HuH-7.5 (cell line): ENCODE results near the gene HS1BP3.

Experiments
- DNase-seq: peaks from one replicate; pipeline ENCODE4 v3.0.0; 2011; ENCODE audit warnings: low spot score

Gene HS1BP3

GRCh38 chr2:20663196-20664070, 12.5 kb upstream of the HS1BP3 start:
- peak; percentile 3 for DNase-seq

GRCh38 chr2:20662308-20662937, 11.5 kb upstream of the HS1BP3 start:
- no peak for DNase-seq

DNA sequence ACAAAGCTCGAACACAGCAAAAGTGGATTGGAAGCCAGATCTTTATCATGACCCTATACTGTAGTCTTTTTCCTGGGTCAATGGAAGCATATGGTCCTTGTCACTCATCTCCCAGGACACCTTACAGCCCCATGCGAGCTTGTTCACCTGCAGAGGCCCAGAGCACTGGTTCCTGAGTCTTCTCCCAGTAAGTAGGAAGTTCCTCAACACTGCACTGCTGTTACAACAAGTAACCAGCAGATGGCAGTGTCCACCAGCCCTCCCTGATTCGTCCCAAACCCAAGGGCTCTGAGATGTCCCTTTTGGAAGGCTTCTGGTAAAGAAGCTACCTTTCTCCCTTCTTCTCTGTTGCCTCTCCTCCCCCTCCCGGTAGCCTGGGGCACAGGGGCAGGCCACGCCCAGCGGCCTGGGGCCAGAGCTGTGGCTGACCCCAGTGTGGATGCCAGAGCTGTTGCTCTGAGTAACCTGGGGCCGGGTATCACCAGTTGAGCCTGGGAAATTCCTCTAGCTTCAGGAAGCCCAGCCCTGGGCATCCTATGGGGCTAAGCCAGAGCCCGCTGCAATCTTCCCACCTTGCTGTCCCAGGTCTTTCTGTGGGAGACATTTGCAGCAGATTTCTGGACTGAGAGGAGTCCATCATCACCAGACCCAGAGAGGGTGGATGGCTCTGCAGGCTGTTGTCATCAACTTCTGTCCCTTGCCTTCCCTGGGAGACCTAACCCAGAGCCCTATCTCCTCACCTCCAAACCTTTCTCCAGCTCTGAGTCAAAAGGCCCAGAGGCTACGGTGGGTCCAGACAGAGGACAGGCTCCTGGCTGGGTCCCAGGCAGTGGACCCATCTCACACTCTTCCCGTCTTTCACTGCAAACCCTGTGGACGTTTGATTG, 10.8 kb upstream of the HS1BP3 start:
- DNase-seq: peak; percentile 70

DNA sequence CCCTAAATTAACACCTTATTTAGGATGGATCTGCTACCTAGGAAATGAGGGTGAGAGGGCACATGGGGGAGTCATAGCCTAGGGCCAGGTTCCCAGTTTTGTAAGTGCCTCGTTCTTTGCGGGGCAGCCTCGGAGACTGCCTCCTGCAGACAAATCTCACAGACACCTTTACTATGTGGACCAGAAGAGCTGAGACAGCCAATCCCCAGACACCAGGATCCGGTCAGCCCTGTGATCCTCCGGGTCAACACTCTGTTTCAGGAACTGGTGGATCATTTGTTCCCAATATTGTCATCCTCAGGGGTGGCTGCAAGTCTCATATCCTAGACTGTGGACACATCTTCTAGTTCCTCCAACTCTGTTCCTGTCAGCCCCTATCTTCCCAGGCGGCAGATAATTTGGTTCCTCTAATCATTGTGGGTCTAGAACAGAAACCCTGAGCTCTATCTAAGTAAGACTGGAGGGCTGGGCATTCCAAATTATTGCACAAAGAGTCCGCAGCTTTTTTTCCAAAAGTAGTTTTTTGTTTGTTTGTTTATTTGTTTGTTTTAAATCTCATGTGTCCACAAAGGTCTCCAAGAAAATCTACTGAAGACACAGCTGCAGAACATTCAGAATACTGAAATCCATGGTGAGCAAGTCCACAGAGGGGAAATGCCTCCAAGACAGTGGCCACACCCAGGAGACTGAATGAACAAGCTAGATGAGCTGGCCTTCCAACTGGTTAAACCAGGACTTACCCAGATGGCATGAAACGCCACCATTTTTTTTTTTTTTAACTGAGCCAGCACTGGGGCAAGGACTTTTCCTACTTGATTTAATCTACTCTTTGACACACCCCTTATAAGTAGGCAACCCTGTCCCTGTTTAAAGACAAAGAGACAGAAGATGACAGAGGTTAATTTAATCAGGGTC, 9.9 kb upstream of the HS1BP3 start:
- no peak for DNase-seq

- DNase-seq: no peak
Measured at GRCh38 chr2:20657522-20658235, 6.8 kb upstream of the HS1BP3 start.

DNA sequence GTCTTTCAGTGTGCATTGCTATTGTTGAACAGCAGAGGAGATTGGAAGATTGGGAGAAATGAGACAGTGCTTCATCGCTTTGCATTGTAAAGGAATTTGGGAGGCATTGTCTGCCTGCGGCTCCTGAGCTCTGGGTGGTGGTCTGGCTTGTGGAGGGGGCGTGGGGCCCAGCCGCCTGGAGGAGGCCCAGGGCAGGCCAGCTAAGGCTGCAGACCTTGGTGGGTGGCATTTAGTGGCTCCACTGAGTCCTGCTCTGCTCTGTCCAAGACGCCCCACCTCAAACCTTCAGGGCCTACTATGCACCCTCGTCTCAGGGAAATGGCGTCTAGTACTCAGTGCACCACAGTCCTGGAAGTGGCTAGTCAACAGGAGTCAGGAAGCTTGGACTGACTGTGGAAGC, 5.7 kb upstream of the HS1BP3 start:
- no peak for DNase-seq

GRCh38 chr2:20654535-20654813, 3.6 kb upstream of the HS1BP3 start:
- DNase-seq: no peak

GRCh38 chr2:20653695-20654534, 3.0 kb upstream of the HS1BP3 start:
- DNase-seq: no peak

DNA sequence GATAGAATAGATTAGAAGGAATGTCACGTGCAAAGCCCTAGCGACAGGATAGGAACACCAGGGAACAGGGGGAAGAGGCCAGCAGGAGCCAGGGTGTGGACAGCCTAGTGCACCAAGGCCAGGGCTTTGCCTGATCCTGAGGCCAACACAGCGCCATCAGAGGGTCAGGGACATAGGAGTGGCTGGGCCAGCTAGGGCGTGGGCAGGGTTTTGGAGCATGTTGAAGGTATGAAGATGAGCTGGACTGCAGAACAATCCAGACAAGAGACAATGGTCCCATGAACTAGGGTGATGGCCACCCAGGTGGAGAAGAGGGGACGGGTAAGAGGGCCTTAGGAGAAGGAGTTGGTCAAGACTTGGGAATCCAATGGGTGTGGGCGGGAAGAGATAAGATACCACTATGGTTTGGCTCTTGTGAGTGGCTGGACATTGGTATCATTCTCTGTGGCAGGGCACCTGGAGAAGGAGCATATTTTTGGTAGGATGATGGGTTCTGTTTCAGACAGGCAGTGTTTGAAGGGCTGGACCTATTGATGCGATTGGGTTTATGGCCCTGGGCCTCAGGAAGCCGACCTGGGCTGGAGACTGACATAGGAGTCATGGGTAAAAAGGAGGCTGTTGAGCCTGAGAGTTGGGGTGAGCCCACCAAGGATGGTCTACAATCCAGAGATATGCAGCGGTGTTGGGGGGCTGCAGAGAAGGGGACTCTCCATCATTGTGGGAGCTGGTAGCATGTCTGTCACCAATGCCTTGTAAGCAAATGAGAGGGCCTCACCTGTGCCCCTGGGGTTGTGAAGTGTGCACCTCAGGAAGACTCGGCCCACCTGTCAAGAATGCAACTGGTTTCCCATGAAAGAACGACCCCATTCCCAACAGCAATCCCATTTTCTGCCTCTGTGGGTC, 2.0 kb upstream of the HS1BP3 start:
- no peak for DNase-seq

GRCh38 chr2:20652141-20652540, 1.2 kb upstream of the HS1BP3 start:
- no peak for DNase-seq

GRCh38 chr2:20651731-20652099, 817 bp upstream of the HS1BP3 start:
- DNase-seq: no peak

DNA sequence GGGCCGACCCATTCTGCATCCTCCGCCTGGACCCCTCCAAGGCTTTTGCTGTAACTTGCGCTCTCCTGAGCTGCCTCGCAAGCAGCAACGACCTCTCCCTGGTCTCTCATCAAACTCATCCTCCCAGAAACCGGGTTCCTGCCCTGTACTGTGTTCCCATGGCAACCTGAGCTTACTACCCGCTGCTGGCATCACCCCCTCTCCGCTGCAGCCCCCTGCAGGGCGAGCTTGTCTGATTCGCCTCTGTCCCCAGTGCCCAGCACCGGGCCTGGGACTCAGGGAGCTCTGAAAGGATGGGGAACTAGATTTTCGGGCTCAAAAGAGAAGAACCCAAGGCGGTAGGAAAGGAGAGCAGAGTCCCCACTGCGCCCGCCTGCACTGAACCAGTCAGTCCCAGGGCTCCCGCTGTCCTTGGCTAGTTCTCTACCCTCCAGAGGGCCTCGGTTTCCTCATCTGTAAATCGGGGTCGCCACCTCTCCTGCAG, 463 bp downstream of the HS1BP3 start:
- peak; percentile 45 for DNase-seq

DNA sequence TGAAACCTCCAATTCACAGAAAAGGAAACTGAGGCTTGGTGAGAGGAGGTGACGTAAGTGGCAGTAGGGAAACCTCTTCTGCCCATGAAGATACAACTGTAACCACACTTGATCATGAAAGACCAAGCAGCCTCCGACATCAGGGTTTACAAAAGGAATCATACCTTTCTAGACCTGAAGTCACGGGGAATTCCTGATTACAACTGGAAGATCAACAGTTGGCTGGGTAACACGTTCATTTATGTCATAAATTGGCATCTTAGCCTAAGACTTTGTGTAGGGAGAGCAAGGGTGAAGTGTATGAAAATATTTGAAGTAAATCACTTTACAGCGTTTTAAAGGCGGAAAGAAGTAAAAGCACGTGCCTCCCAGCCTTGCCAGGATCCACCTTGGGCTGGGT, 922 bp downstream of the HS1BP3 start:
- no peak for DNase-seq

DNA sequence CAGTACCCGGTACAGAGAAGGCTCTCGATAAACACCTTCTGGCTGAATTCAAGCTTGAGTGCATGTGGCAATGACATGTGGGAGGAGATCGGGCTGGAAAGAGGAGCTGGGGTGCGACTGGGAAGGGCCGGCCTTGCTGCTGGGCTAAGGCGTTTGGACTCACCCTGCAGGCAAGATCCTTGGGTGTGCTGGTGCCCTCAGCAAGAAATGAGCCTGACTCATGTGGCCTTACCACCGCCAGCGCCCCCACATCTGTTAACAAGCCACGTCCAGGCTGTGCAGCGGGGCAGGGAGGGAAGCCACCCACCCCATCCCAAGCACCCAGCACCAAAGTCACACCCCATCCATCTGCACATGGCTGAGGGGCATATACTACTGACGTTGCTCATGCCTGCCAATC, 1.3 kb downstream of the HS1BP3 start:
- no peak for DNase-seq

DNA sequence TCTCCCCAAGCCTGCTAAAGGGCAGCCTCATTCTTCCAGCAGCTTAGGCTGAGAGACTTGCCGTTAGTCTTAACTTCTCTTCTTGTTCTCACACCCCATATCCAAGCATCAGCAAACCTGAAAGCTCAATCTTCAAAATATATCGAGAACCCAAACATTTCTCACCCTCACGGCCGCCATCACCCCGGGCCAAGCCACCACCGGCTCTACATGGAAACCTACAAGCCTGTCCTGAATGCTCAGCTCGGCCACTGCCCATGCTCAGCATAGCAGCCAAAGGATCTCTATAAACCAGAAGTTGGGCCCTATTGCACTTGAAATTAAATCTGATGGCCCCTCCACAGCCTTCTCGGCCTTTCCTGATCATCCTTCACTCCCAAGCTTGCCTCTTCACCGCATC, 2.1 kb downstream of the HS1BP3 start:
- DNase-seq: no peak

DNA sequence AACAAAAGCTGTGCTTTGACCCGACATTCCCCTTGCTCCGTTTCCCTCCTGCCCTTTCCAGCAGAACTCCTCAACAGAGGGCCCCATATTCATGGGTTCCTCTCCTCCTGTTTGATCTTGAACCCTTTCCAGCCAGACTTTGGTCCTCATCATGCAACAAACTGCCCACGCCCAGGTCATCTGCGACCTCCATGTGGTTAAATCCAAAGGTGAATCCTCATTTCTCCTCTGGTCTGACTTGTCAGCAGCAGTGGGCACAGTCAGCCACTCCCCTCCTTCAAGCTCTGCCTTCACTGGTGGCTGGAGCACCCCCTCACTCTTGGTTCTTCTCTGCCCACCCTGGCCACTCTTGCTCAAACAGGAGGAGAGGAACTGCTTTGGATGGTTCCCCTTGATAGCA, 2.7 kb downstream of the HS1BP3 start:
- no peak for DNase-seq

- DNase-seq: no peak
Measured at GRCh38 chr2:20647738-20648137, 3.2 kb downstream of the HS1BP3 start.

- DNase-seq: no peak
Measured at GRCh38 chr2:20647211-20647610, 3.7 kb downstream of the HS1BP3 start.

DNA sequence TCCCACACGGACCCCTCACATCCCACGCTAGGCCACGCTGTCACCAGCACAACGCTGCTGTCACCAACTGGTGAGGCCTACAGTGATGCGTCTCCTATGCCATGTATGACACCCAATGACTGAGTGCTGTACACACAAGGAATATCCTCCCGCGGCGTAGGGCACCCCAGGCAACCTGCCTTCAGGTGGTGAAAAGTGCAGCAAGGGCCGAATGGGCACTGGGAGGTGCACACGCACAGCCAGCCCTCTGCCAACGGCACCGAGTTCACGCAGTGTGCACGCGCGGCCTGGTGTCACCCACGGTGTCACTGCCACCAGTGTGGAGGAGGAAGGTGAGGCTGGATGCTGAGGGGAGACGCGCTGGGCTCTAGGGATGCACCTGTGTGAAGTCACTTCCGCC, 4.5 kb downstream of the HS1BP3 start:
- no peak for DNase-seq
